HepG2 (cell line): Measurements from ENCODE around the gene CUL4A. TPM values are rescaled to one million over a fixed set of nuclear protein-coding genes. Genes with fewer than 3 reads are reported as not detected.

Experiments
- ATM ChIP-seq: fragments of 450-650 bp; IDR thresholded peaks from 2 replicates; pipeline ENCODE4 v1.7.1; 2017; ENCODE audit warnings: mild to moderate bottlenecking, borderline replicate concordance
- CEBPG ChIP-seq: IDR thresholded peaks from 2 replicates; pipeline ENCODE4 v1.6.1; 2016
- CHD4 ChIP-seq: fragments of 200-600 bp; sonication (generic); IDR thresholded peaks from 2 replicates; pipeline ENCODE4 v1.7.0; 2017; ENCODE audit warnings: mild to moderate bottlenecking, low read length, borderline replicate concordance
- ELF3 ChIP-seq: IDR thresholded peaks from 2 replicates; pipeline ENCODE4 v1.6.1; 2016; ENCODE audit warnings: missing genetic modification reagents, missing compliant biosample characterization
- KDM5B ChIP-seq: sonication (generic); formaldehyde crosslinking; IDR thresholded peaks from 2 replicates; pipeline ENCODE4 v1.4.0; 2020; ENCODE audit warnings: missing genetic modification reagents, mild to moderate bottlenecking, borderline replicate concordance
- MIXL1 ChIP-seq: IDR thresholded peaks from 2 replicates; pipeline ENCODE4 v1.6.1; 2016
- MXD1 ChIP-seq: sonication (generic); formaldehyde crosslinking; IDR thresholded peaks from 2 replicates; pipeline ENCODE4 v1.4.0; 2020; ENCODE audit warnings: mild to moderate bottlenecking, missing genetic modification reagents
- NCOA1 ChIP-seq: sonication (generic); formaldehyde crosslinking; IDR thresholded peaks from 2 replicates; pipeline ENCODE4 v1.9.0; 2021; ENCODE audit warnings: missing genetic modification reagents
- NFRKB ChIP-seq: fragments of 450-650 bp; IDR thresholded peaks from 2 replicates; pipeline ENCODE4 v1.6.1; 2017
- TSC22D2 ChIP-seq: sonication (generic); formaldehyde crosslinking; IDR thresholded peaks from 2 replicates; pipeline ENCODE4 v1.5.1; 2020; ENCODE audit warnings: missing genetic modification reagents, mild to moderate bottlenecking, borderline replicate concordance
- U2AF1 ChIP-seq: fragments of 200-400 bp; formaldehyde crosslinking; optimal IDR thresholded peaks from 2 replicates; pipeline ENCODE3; 2017; ENCODE audit warnings: mild to moderate bottlenecking, low read depth, low read length
- ZNF230 ChIP-seq: sonication (generic); formaldehyde crosslinking; IDR thresholded peaks from 2 replicates; pipeline ENCODE4 v1.4.0; 2020; ENCODE audit warnings: mild to moderate bottlenecking, missing genetic modification reagents
- ZNF441 ChIP-seq: sonication (generic); formaldehyde crosslinking; IDR thresholded peaks from 2 replicates; pipeline ENCODE4 v1.7.0; 2021; ENCODE audit warnings: missing genetic modification reagents, borderline replicate concordance
- ZNF691 ChIP-seq: sonication (generic); formaldehyde crosslinking; IDR thresholded peaks from 2 replicates; pipeline ENCODE4 v1.4.0; 2020; ENCODE audit warnings: missing genetic modification reagents, low read depth, mild to moderate bottlenecking, borderline replicate concordance
- ZNF777 ChIP-seq: sonication (generic); formaldehyde crosslinking; IDR thresholded peaks from 2 replicates; pipeline ENCODE4 v1.4.0; 2020; ENCODE audit warnings: missing genetic modification reagents
- polyA plus RNA-seq, 8 experiments: library from polyadenylated mRNA; depleted of rRNA in 3 of 8; stranded (reverse) in 7 of 8; unstranded in 1 of 8; fragments of >200 nt; fragmentation: Illumina TruSeq in 4 of 8; extraction: Trizol in 4 of 8; gene quantifications; 2 replicates each; pipeline versions ENCODE4 v1.2.1 to v1.2.3, GENCODE V29; 2011 to 2016; ENCODE audit warnings: low read depth in 4 of 8, missing spikeins in 1 of 8, mixed read lengths in 1 of 8; ENCODE audit not compliant: insufficient read depth in 1 of 8
- total RNA-seq, 5 experiments: library from RNA; depleted of rRNA; stranded (reverse); fragments of >200 nt; fragmentation: Illumina TruSeq; extraction: Trizol; gene quantifications; 2 replicates each; pipeline ENCODE4 v1.2.3, GENCODE V29; 2016; ENCODE audit warnings: low read depth in 1 of 5
- TF ChIP-seq, protein P1 (sequence below): sonication (generic); formaldehyde crosslinking; IDR thresholded peaks from 2 replicates; pipeline ENCODE4 v1.8.0; 2022; ENCODE audit warnings: missing genetic modification reagents, mild to moderate bottlenecking, inconsistent platforms, borderline replicate concordance
- TF ChIP-seq, protein P2 (sequence below): sonication (generic); formaldehyde crosslinking; IDR thresholded peaks from 2 replicates; pipeline ENCODE4 v1.4.0; 2020; ENCODE audit warnings: missing genetic modification reagents, borderline replicate concordance
- TF ChIP-seq, protein P3 (sequence below): sonication (generic); formaldehyde crosslinking; IDR thresholded peaks from 2 replicates; pipeline ENCODE4 v1.4.0; 2020; ENCODE audit warnings: mild to moderate bottlenecking, missing genetic modification reagents, borderline replicate concordance
- TF ChIP-seq, protein P4 (sequence below): sonication (generic); formaldehyde crosslinking; IDR thresholded peaks from 2 replicates; pipeline ENCODE4; 2020; ENCODE audit warnings: missing genetic modification reagents, mild to moderate bottlenecking, borderline replicate concordance

The CUL4A gene
- total and polyA plus RNA-seq, 2 of the 13 experiments (the other 11 are each of a cell fraction or from before 2014, with no cell fraction given), result 51.2 to 75.3 TPM

DNA sequence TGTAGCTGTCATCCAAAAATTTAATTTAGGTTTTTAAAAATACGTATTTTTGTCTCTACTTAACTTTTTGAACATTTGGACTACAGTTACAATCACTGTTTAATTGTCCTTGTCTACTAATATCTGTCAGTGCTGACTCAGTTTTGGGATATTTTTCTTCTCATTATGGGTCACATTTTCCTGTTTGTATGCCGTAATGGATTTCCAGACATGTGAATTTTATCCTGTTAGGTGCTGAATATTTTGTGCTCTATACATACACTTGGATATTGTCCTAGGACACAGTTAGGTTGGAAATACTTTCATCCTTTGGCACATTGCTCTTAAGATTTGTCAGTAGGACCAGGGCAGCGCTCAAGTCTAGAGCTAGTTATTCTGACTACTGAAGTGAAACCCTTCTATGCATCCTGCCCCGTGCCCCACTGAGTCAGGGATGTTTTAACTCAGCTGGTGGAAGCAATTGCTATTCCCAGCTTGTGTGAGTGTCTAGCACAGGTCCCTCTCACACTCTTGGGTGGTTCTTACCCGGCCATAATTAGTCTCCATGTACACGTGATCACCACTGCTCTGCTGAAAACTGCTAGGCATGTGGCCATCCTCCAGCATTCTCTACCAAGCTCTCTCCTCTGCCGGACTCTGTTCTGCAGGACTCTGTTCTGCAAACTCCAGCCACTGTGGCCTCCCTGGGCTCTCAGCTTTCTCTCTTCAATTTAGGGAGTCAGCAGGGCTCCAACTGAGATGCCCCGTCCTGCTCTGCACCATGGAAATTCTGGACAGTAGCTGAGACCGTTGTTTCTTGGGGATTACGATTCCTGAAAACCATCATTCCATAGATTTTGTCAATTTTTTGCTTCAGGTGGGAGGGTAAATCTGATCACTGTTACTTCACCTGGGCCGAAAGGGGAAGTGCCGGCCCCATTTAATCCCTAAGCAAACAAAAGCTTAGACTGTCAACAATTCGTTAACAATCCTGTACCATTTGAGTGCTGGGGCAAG lies 39.8 kb upstream of the CUL4A start (continued):
- TF ChIP-seq, protein P1, sequence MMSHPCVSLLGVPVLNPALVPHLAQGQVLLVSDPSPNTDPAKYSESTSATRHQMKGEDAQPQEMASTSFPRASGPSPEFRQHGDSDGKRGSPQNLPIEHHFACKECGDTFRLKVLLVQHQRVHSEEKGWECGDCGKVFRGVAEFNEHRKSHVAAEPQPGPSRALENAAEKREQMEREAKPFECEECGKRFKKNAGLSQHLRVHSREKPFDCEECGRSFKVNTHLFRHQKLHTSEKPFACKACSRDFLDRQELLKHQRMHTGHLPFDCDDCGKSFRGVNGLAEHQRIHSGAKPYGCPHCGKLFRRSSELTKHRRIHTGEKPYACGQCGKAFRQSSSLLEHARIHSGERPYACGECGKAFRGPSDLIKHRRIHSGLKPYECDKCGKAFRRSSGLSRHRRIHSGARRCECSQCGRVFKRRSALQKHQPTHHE (CRISPR knock-in tag), result no peak
- TF ChIP-seq TSC22D2 (no peak), CHD4 (0 out of 2 replicates have a peak, but pooled peaks have one; percentile 55), MXD1 (CRISPR knock-in tag) (no peak), CEBPG (peak; percentile 62), ATM (no peak), MIXL1 (peak; percentile 46; the same call in 1 of the 2 replicates), ZNF230 (CRISPR knock-in tag) (peak; percentile 65; the same call in 1 of the 2 replicates), NFRKB (no peak), ZNF777 (CRISPR knock-in tag) (no peak), ZNF691 (0 out of 2 replicates have a peak, but pooled peaks have one; percentile 45), KDM5B (CRISPR knock-in tag) (0 out of 2 replicates have a peak, but pooled peaks have one; percentile 26), ZNF441 (CRISPR knock-in tag) (peak; percentile 73), NCOA1 (CRISPR knock-in tag) (no peak), ELF3 (CRISPR knock-in tag) (peak; percentile 83), U2AF1 (no peak)
- TF ChIP-seq, protein P2, sequence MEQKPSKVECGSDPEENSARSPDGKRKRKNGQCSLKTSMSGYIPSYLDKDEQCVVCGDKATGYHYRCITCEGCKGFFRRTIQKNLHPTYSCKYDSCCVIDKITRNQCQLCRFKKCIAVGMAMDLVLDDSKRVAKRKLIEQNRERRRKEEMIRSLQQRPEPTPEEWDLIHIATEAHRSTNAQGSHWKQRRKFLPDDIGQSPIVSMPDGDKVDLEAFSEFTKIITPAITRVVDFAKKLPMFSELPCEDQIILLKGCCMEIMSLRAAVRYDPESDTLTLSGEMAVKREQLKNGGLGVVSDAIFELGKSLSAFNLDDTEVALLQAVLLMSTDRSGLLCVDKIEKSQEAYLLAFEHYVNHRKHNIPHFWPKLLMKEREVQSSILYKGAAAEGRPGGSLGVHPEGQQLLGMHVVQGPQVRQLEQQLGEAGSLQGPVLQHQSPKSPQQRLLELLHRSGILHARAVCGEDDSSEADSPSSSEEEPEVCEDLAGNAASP (CRISPR knock-in tag), result peak; percentile 68; the same call in 1 of the 2 replicates
- TF ChIP-seq, protein P3, sequence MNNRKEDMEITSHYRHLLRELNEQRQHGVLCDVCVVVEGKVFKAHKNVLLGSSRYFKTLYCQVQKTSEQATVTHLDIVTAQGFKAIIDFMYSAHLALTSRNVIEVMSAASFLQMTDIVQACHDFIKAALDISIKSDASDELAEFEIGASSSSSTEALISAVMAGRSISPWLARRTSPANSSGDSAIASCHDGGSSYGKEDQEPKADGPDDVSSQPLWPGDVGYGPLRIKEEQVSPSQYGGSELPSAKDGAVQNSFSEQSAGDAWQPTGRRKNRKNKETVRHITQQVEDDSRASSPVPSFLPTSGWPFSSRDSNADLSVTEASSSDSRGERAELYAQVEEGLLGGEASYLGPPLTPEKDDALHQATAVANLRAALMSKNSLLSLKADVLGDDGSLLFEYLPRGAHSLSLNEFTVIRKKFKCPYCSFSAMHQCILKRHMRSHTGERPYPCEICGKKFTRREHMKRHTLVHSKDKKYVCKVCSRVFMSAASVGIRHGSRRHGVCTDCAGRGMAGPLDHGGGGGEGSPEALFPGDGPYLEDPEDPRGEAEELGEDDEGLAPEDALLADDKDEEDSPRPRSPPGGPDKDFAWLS (CRISPR knock-in tag), result no peak
- TF ChIP-seq, protein P4, sequence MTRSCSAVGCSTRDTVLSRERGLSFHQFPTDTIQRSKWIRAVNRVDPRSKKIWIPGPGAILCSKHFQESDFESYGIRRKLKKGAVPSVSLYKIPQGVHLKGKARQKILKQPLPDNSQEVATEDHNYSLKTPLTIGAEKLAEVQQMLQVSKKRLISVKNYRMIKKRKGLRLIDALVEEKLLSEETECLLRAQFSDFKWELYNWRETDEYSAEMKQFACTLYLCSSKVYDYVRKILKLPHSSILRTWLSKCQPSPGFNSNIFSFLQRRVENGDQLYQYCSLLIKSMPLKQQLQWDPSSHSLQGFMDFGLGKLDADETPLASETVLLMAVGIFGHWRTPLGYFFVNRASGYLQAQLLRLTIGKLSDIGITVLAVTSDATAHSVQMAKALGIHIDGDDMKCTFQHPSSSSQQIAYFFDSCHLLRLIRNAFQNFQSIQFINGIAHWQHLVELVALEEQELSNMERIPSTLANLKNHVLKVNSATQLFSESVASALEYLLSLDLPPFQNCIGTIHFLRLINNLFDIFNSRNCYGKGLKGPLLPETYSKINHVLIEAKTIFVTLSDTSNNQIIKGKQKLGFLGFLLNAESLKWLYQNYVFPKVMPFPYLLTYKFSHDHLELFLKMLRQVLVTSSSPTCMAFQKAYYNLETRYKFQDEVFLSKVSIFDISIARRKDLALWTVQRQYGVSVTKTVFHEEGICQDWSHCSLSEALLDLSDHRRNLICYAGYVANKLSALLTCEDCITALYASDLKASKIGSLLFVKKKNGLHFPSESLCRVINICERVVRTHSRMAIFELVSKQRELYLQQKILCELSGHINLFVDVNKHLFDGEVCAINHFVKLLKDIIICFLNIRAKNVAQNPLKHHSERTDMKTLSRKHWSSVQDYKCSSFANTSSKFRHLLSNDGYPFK (CRISPR knock-in tag), result no peak
